ENCODE results near the gene NAA10.

GRCh38 chrX:153920546-153920945 is 14.3 kb downstream of the NAA10 start:
- no peak for TF ChIP-seq EZH2 (IDR thresholded peaks at IDR 0.05)
- TF ChIP-seq POLR2A (IDR thresholded peaks at IDR 0.05; ENCODE audit: borderline replicate concordance, extremely low read depth, insufficient read depth, insufficient read length) = no peak
- TF ChIP-seq RAD21 (IDR thresholded peaks at IDR 0.05; ENCODE audit: low read depth) = no peak
- TF ChIP-seq YY1 (IDR thresholded peaks at IDR 0.05; ENCODE audit: extremely low read depth, insufficient replicate concordance, low read depth, low read length) = no peak
- no peak for TF ChIP-seq CTCF (IDR thresholded peaks at IDR 0.05 in 2 of 3, conservative IDR thresholded peaks at IDR 0.05 in 1 of 3; ENCODE audit: borderline replicate concordance in 1 of 3, insufficient read depth in 1 of 3, low read depth in 2 of 3, low read length in 2 of 3)
- TF ChIP-seq JUND (IDR thresholded peaks at IDR 0.05) = no peak
- TF ChIP-seq CEBPB (IDR thresholded peaks at IDR 0.05; ENCODE audit: low read depth) = no peak
- no peak for TF ChIP-seq REST (IDR thresholded peaks at IDR 0.05; ENCODE audit: low read depth)
- no peak for TF ChIP-seq EZH2phosphoT487 (IDR thresholded peaks at IDR 0.05; ENCODE audit: borderline replicate concordance)
- TF ChIP-seq POLR2AphosphoS5 (IDR thresholded peaks at IDR 0.05; ENCODE audit: low read depth, low read length) = no peak
- TF ChIP-seq FOSL1 (IDR thresholded peaks at IDR 0.05; ENCODE audit: low read depth) = no peak
- TF ChIP-seq ELF1 (IDR thresholded peaks at IDR 0.05; ENCODE audit: borderline replicate concordance, low read depth) = no peak
- TF ChIP-seq ZBTB33 (IDR thresholded peaks at IDR 0.05; ENCODE audit: extremely low read depth, insufficient replicate concordance, low read length) = no peak
